Caco-2 (cell line): ENCODE measurements around the gene VSIR. TPM values are rescaled to one million over a fixed set of nuclear protein-coding genes. Genes with fewer than 3 reads are reported as not detected.

Source experiments
- BruUV-seq: library from RNA; stranded (reverse); fragments of 400-500 nt; replicated peaks from 2 replicates; lab custom pipeline; 2021; lab: Mats Ljungman, UMichigan
- CTCF ChIA-PET: fragments of 300-600 bp; sonication (Branson Sonifier 250); formaldehyde crosslinking; loops from one replicate; lab custom pipeline; 2022; ENCODE audit warnings: antibody characterized with exemption; lab: Charles Lee
- POLR2A ChIA-PET: fragments of 300-600 bp; sonication (Branson Sonifier 250); formaldehyde crosslinking; loops from one replicate; lab custom pipeline; 2022; ENCODE audit warnings: antibody characterized with exemption; lab: Charles Lee
- DNase-seq, 2 experiments: peaks; one replicate each; pipeline versions ENCODE4 v3.0.0 to v3.0.0-alpha.2; 2020 to 2022
- H3K27me3 ChIP-seq: replicated peaks from 2 replicates; pipeline ENCODE4 v1.6.0; 2011; ENCODE audit warnings: low read length; ENCODE audit not compliant: control insufficient read depth, insufficient read depth
- H3K36me3 ChIP-seq: 2 replicates; pipeline ENCODE4 v1.5.1; 2011; ENCODE audit warnings: low read length; ENCODE audit not compliant: control insufficient read depth, insufficient read depth
- H3K4me1 ChIP-seq: fragments of 250-450 bp; sonication (Bioruptor Pico); 2 replicates; pipeline ENCODE4 v1.5.1; 2020; ENCODE audit warnings: mild to moderate bottlenecking
- H3K4me3 ChIP-seq: 2 replicates; pipeline ENCODE4 v1.5.1; 2011; ENCODE audit warnings: low read depth, mild to moderate bottlenecking, control low read depth, low read length
- H3K9me3 ChIP-seq: fragments of 250-450 bp; sonication (Bioruptor Pico); 2 replicates; pipeline ENCODE4 v1.5.1; 2020; ENCODE audit warnings: mild to moderate bottlenecking, moderate library complexity
- H3K27ac Mint-ChIP-seq: one replicate; pipeline ENCODE4 v1.8.0; 2022; ENCODE audit warnings: mixed read lengths; ENCODE audit not compliant: unreplicated experiment
- H3K27me3 Mint-ChIP-seq: one replicate; pipeline ENCODE4 v1.8.0; 2022; ENCODE audit warnings: mixed read lengths; ENCODE audit not compliant: insufficient read depth, unreplicated experiment
- H3K36me3 Mint-ChIP-seq: one replicate; pipeline ENCODE4 v1.8.0; 2022; ENCODE audit warnings: mild to moderate bottlenecking, mixed read lengths; ENCODE audit not compliant: insufficient read depth, unreplicated experiment
- H3K4me1 Mint-ChIP-seq: one replicate; pipeline ENCODE4 v1.8.0; 2022; ENCODE audit warnings: low read depth, mixed read lengths; ENCODE audit not compliant: unreplicated experiment
- H3K4me3 Mint-ChIP-seq: one replicate; pipeline ENCODE4 v1.8.0; 2022; ENCODE audit warnings: mild to moderate bottlenecking, moderate library complexity, mixed read lengths; ENCODE audit not compliant: unreplicated experiment
- H3K9me3 Mint-ChIP-seq: one replicate; pipeline ENCODE4 v1.8.0; 2022; ENCODE audit warnings: mixed read lengths; ENCODE audit not compliant: unreplicated experiment
- intact Hi-C: fragments of 100-400 bp; cut with micrococcal nuclease; formaldehyde crosslinking; loops from one replicate; pipeline ENCODE4 v1.10.0; 2022; ENCODE audit not compliant: unreplicated experiment
- total RNA-seq: library from RNA; stranded (reverse); gene quantifications from 2 replicates; pipeline ENCODE4 v1.2.3, GENCODE V29; 2022
- TF ChIP-seq, protein P1 (sequence below), 2 experiments: fragments of 200-600 bp in 1 of 2; IDR thresholded peaks; 1 replicate in 1 of 2; 2 replicates in 1 of 2; pipeline versions ENCODE4 v1.5.1 to v1.8.0; 2011 to 2022; ENCODE audit warnings: antibody characterized with exemption in 1 of 2, control low read depth in 1 of 2, inconsistent platforms in 1 of 2, low read depth in 1 of 2, low read length in 1 of 2, mild to moderate bottlenecking in 1 of 2, moderate library complexity in 1 of 2; ENCODE audit not compliant: insufficient read depth in 1 of 2, severe bottlenecking in 1 of 2, unreplicated experiment in 1 of 2

Gene VSIR
- total RNA-seq, 1 experiment from 2014 or later = 44.0 TPM

DNA sequence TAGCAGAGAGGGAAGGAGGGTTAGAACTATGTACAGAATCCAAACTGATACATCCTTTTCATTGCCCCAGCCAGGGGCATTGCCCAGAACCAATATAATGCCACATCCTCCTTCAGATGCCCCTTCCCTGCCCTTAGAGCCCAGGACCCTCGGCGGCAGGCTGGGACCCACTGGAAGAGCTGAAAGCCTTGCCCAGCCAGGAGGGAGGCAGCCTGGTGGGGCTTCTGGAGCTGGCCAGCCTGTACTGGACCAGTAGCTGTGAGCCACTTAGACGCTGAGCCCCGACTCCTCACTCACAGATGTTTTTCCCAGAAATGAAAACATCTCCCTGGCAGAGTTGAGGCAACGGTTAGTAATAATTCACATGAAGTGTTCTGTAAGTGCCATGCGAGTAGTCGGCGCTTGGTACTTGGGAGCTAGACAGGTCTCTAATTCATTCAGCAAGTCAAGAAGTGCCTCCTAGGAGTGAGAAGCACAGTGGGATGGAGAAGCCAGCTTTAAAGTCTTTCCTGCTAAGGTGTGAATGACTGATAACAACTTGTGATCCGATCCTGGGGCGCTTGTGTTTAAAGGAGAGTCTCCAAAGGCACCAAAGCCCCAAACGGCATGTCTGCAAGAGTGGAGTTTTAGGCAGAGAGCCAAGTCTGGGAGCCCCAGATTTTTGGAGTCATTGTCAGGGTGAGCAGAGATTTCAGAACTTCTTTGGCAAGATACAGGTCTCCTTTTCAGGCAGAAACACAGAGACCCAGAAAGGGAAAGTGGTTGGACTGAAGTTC is 9.8 kb downstream of the VSIR start:
- Mint-ChIP-seq H3K27ac (peak overlapping the region; percentile 98), H3K36me3 (peaks cover 21% of the 10 kb centered on the region), H3K4me3 (no peak overlapping the region), H3K4me1 (peaks cover 40% of the 10 kb centered on the region), H3K27me3 (no peaks in the 10 kb centered on the region), H3K9me3 (no peaks in the 10 kb centered on the region)
- H3K9me3 ChIP-seq = no peaks in the 10 kb centered on the region
- CTCF ChIA-PET = interaction anchor here (1.7 kb wide), 1 partner anchor 10 kb away, joined by 6 read pairs; the partner anchor contains the start of gene VSIR
- H3K4me1 ChIP-seq = peaks cover 48% of the 10 kb centered on the region
- no peaks in the 10 kb centered on the region for H3K27me3 ChIP-seq
- H3K4me3 ChIP-seq = no peak overlapping the region
- POLR2A ChIA-PET = no interaction called here
- 0 out of 2 replicates have a peak, but pooled peaks cover 2% of the 10 kb centered on the region for H3K36me3 ChIP-seq
- no peak for DNase-seq
- BruUV-seq = no TSS peak
- intact Hi-C loops = no loop called here
- TF ChIP-seq, protein P1, sequence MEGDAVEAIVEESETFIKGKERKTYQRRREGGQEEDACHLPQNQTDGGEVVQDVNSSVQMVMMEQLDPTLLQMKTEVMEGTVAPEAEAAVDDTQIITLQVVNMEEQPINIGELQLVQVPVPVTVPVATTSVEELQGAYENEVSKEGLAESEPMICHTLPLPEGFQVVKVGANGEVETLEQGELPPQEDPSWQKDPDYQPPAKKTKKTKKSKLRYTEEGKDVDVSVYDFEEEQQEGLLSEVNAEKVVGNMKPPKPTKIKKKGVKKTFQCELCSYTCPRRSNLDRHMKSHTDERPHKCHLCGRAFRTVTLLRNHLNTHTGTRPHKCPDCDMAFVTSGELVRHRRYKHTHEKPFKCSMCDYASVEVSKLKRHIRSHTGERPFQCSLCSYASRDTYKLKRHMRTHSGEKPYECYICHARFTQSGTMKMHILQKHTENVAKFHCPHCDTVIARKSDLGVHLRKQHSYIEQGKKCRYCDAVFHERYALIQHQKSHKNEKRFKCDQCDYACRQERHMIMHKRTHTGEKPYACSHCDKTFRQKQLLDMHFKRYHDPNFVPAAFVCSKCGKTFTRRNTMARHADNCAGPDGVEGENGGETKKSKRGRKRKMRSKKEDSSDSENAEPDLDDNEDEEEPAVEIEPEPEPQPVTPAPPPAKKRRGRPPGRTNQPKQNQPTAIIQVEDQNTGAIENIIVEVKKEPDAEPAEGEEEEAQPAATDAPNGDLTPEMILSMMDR (IDR thresholded peaks at IDR 0.05; ENCODE audit: insufficient read depth in 1 of 2, low read depth in 1 of 2, low read length in 1 of 2, severe bottlenecking in 1 of 2, unreplicated experiment in 1 of 2) = no peak

DNA sequence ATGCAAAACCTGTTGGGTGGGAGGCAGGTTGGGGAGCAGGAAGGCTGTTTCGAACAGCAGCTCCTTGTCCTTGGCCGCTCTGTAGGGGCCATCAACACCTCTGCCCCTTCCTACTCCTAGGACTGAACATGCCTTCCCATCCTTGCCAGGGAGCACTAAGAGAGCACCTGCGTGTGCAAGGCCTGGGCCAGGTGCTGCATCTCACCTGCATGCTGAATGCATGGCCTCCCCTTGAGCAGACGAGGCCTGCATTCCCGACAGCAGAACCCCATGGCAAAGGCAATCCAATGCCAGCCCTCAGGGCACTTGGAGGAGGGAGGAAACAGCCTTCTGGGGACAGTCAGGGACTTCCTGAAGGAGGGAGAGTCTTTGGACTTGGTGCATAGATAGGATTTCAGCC is 11.0 kb downstream of the VSIR start:
- DNase-seq = no peak
- H3K4me3 ChIP-seq = no peak overlapping the region
- intact Hi-C loops = no loop called here
- H3K27me3 ChIP-seq = no peaks in the 10 kb centered on the region
- Mint-ChIP-seq H3K9me3 (no peaks in the 10 kb centered on the region), H3K36me3 (peaks cover 14% of the 10 kb centered on the region), H3K4me3 (no peak overlapping the region), H3K27me3 (no peaks in the 10 kb centered on the region), H3K4me1 (peaks cover 31% of the 10 kb centered on the region), H3K27ac (peak overlapping the region; percentile 21)
- H3K9me3 ChIP-seq = no peaks in the 10 kb centered on the region
- 0 out of 2 replicates have a peak, but pooled peaks cover 2% of the 10 kb centered on the region for H3K36me3 ChIP-seq
- peaks cover 35% of the 10 kb centered on the region for H3K4me1 ChIP-seq
- CTCF ChIA-PET = no interaction called here
- TF ChIP-seq, protein P1 (IDR thresholded peaks at IDR 0.05; ENCODE audit: insufficient read depth in 1 of 2, low read depth in 1 of 2, low read length in 1 of 2, severe bottlenecking in 1 of 2, unreplicated experiment in 1 of 2) = no peak
- no TSS peak for BruUV-seq
- POLR2A ChIA-PET = no interaction called here

DNA sequence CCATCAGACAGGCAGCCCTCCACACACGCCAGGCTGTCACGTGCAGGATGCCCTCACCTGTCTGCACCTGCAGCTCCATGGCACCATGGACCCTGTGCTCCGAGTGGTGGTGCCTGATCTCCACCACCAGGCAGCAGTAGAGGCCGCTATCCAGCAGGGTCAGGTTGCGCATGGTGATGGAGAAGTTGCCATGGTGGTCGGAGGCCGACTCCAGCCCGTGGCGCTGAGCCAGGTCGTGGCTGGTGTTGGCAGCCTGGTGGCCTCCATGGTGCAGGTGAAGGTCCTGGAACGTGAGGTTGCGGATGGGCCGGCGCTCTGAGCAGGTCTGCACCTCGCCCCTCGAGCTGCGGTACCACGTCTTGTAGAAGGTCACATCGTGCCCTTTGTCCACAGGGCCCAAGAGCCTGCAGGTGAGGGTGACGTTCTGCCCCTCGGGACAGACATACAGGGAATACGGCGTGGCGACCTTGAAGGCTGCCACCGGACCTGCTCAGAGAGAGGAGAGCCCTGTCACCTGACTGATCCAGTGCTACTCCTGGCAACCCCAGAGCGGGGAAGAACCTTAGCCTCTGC is 11.7 kb downstream of the VSIR start:
- H3K4me3 ChIP-seq = no peak overlapping the region
- ChIA-PET CTCF (no interaction called here), POLR2A (no interaction called here)
- Mint-ChIP-seq H3K27ac (no peak overlapping the region), H3K36me3 (peaks cover 11% of the 10 kb centered on the region), H3K9me3 (no peaks in the 10 kb centered on the region), H3K4me1 (peaks cover 29% of the 10 kb centered on the region), H3K27me3 (no peaks in the 10 kb centered on the region), H3K4me3 (no peak overlapping the region)
- H3K4me1 ChIP-seq = peaks cover 30% of the 10 kb centered on the region
- TF ChIP-seq, protein P1 (IDR thresholded peaks at IDR 0.05; ENCODE audit: insufficient read depth in 1 of 2, low read depth in 1 of 2, low read length in 1 of 2, severe bottlenecking in 1 of 2, unreplicated experiment in 1 of 2) = peak in 1 of 2 experiments; percentile 18
- BruUV-seq = no TSS peak
- H3K36me3 ChIP-seq = 0 out of 2 replicates have a peak, but pooled peaks cover 2% of the 10 kb centered on the region
- H3K9me3 ChIP-seq = no peaks in the 10 kb centered on the region
- DNase-seq = no peak
- intact Hi-C loops = no loop called here
- no peaks in the 10 kb centered on the region for H3K27me3 ChIP-seq
